K562 (cell line): ENCODE measurements around the gene ADGRE3. TPM values are rescaled to one million over a fixed set of nuclear protein-coding genes. Genes with fewer than 3 reads are reported as not detected.

ENCODE experiments used
- ATAC-seq: fragments of 200-7000 bp; cut with Tn5 transposase; 3 replicates; pipeline ENCODE4 v1.9.1; 2020; ENCODE audit warnings: moderate library complexity
- BruUV-seq: library from RNA; stranded (reverse); fragments of 400-500 nt; replicated peaks from 2 replicates; lab custom pipeline; 2021; lab: Mats Ljungman, UMichigan
- CTCF ChIA-PET: fragments of 300-600 bp; formaldehyde crosslinking; extraction: SDS; loops from one replicate; lab custom pipeline; 2021; ENCODE audit warnings: low intra/inter-chr PET ratio; lab: Yijun Ruan, JAX
- POLR2A ChIA-PET: fragments of 300-600, 350-650 bp; sonication (Branson Sonifier 250); formaldehyde crosslinking; extraction: SDS; loops from one replicate; lab custom pipeline; 2021; ENCODE audit warnings: antibody characterized with exemption, inconsistent platforms; lab: Yijun Ruan, JAX
- DNase-seq, 4 experiments: peaks; one replicate each; pipeline versions ENCODE4 v3.0.0 to v3.0.0-alpha.2; 2011 to 2018; ENCODE audit warnings: low spot score in 3 of 4, mixed read lengths in 3 of 4; ENCODE audit errors: extremely low read depth in 1 of 4
- FAIRE-seq: peaks from 2 replicates; lab custom pipeline; 2011; peaks lifted over from hg19 to GRCh38; lab: Jason Lieb, UNC
- H2AFZ ChIP-seq: 2 replicates; pipeline ENCODE4 v1.6.0; 2011; ENCODE audit warnings: low read depth, low read length, control low read depth, inconsistent platforms
- H3K27ac ChIP-seq: fragments of 200-600 bp; 3 replicates; pipeline ENCODE4 v1.8.0; 2011; ENCODE audit warnings: low read depth, mild to moderate bottlenecking, control low read depth, inconsistent platforms, low read length, moderate library complexity, mixed read lengths; ENCODE audit errors: extremely low read depth
- H3K27me3 ChIP-seq, 2 experiments: fragments of 300-600 bp in 1 of 2; 2 replicates in 1 of 2; 3 replicates in 1 of 2; pipeline versions ENCODE4 v1.6.0 to v1.8.0; 2011; ENCODE audit warnings: inconsistent platforms in 2 of 2, low read length in 2 of 2, mild to moderate bottlenecking in 1 of 2, mixed read lengths in 1 of 2, moderate library complexity in 1 of 2; ENCODE audit not compliant: control insufficient read depth in 2 of 2, insufficient read depth in 2 of 2
- H3K36me3 ChIP-seq: fragments of 300-600 bp; 3 replicates; pipeline ENCODE4 v1.8.0; 2011; ENCODE audit warnings: mild to moderate bottlenecking, low read length, inconsistent platforms; ENCODE audit not compliant: control insufficient read depth, insufficient read depth
- H3K4me1 ChIP-seq, 2 experiments: fragments of 200-600 bp in 1 of 2; replicated peaks in 1 of 2; 2 replicates in 1 of 2; 3 replicates in 1 of 2; pipeline versions ENCODE4 v1.5.1 to v1.8.0; 2011; ENCODE audit warnings: inconsistent platforms in 2 of 2, low read length in 2 of 2, mild to moderate bottlenecking in 1 of 2, mixed read lengths in 1 of 2, moderate library complexity in 1 of 2; ENCODE audit not compliant: control insufficient read depth in 2 of 2, insufficient read depth in 2 of 2
- H3K4me2 ChIP-seq: 2 replicates; pipeline ENCODE4 v1.6.1; 2011; ENCODE audit warnings: low read length, control low read depth, inconsistent platforms, mixed read lengths; ENCODE audit not compliant: insufficient read depth
- H3K4me3 ChIP-seq: fragments of 200-600 bp; sonication (generic), shearing (Covaris generic); 2 replicates; pipeline ENCODE4 v1.5.1; 2016; ENCODE audit warnings: control low read depth, inconsistent platforms
- H3K79me2 ChIP-seq: fragments of 200-600 bp; 3 replicates; pipeline ENCODE4 v1.8.0; 2011; ENCODE audit warnings: low read length, inconsistent platforms; ENCODE audit not compliant: control insufficient read depth, insufficient read depth
- H3K9ac ChIP-seq, 2 experiments: 2 replicates each; pipeline versions ENCODE4 v1.6.0 to v1.6.1; 2011; ENCODE audit warnings: low read depth in 2 of 2, low read length in 2 of 2, control low read depth in 1 of 2, inconsistent platforms in 1 of 2, mild to moderate bottlenecking in 1 of 2, mixed read lengths in 1 of 2; ENCODE audit not compliant: insufficient read depth in 1 of 2
- H3K9me1 ChIP-seq: one replicate; pipeline ENCODE4 v1.6.0; 2011; ENCODE audit warnings: inconsistent platforms, mild to moderate bottlenecking, low read length, moderate library complexity; ENCODE audit not compliant: control insufficient read depth, insufficient read depth
- H3K9me3 ChIP-seq: replicated peaks from 2 replicates; pipeline ENCODE4 v1.5.1; 2011; ENCODE audit warnings: low read depth, low read length, inconsistent platforms; ENCODE audit not compliant: control insufficient read depth, insufficient read depth
- H4K20me1 ChIP-seq: replicated peaks from 2 replicates; pipeline ENCODE4 v1.6.1; 2011; ENCODE audit warnings: low read length, inconsistent platforms, mixed read lengths; ENCODE audit not compliant: control insufficient read depth, insufficient read depth
- ARID4B ChIP-seq: sonication (generic); formaldehyde crosslinking; IDR thresholded peaks from 2 replicates; pipeline ENCODE4 v1.8.0; 2022; ENCODE audit warnings: mild to moderate bottlenecking, missing genetic modification reagents
- ARNT ChIP-seq, 2 experiments: fragments of 450-650 bp; IDR thresholded peaks; 2 replicates each; pipeline ENCODE4 v1.6.1; 2016; ENCODE audit warnings: mild to moderate bottlenecking in 1 of 2
- ELF1 ChIP-seq: fragments of 200-800 bp; sonication (Bioruptor generic); IDR thresholded peaks from 2 replicates; pipeline ENCODE4 v1.6.1; 2016; ENCODE audit warnings: missing genetic modification characterization, missing compliant biosample characterization
- ZNF586 ChIP-seq: fragments of 450-650 bp; formaldehyde crosslinking; conservative IDR thresholded peaks from 2 replicates; pipeline ENCODE4 v1.4.0; 2020; ENCODE audit warnings: mild to moderate bottlenecking, moderate library complexity
- WGBS: fragments of 100-300 bp; shearing (Covaris generic); methylation state at CpG from one replicate; pipeline ENCODE4 v1.1.6; 2016; ENCODE audit warnings: low coverage, mixed read lengths; ENCODE audit not compliant: insufficient coverage; ENCODE audit errors: missing lambda C conversion rate; 5-methylcytosine and 5-hydroxymethylcytosine counted together
- in situ Hi-C: fragments of 300-500 bp; cut with MboI; formaldehyde crosslinking; loops from 4 replicates; pipeline ENCODE4 v1.15.0; 2018; ENCODE audit warnings: inconsistent platforms, mixed read lengths
- intact Hi-C: fragments of 100-400 bp; cut with micrococcal nuclease; formaldehyde crosslinking; loops from 2 replicates; pipeline ENCODE4 v1.14.2; 2022
- polyA plus RNA-seq, 8 experiments: library from polyadenylated mRNA; depleted of rRNA in 4 of 8; stranded (reverse) in 5 of 8; unstranded in 3 of 8; fragments of >200 nt; fragmentation: Nextera tagmentation in 2 of 8; fragmentation: Illumina TruSeq in 1 of 8; extraction: Ambion mirVana in 2 of 8; extraction: Trizol in 1 of 8; gene quantifications; 2 replicates each; pipeline versions ENCODE4 v1.2.1 to v1.2.3, GENCODE V29; 2011 to 2014; ENCODE audit warnings: inconsistent platforms in 1 of 8, missing spikeins in 1 of 8
- total RNA-seq, 7 experiments: library from RNA; depleted of rRNA in 6 of 7; stranded (reverse); fragments of >200 nt in 6 of 7; fragmentation: Illumina TruSeq in 2 of 7; extraction: Trizol in 2 of 7; gene quantifications; 2 replicates each; pipeline versions ENCODE4 v1.2.1 to v1.2.3, GENCODE V29; 2011 to 2021; ENCODE audit warnings: low replicate concordance in 1 of 7

ADGRE3 gene
- total and polyA plus RNA-seq, 9 of the 15 experiments (the other 6 are each of a cell fraction or from before 2014, with no cell fraction given), result not detected

- no peak overlapping the region for H3K27ac ChIP-seq
- no peaks in the 10 kb centered on the region for H3K36me3 ChIP-seq
- CTCF ChIA-PET, result no interaction called here
- no peak for ATAC-seq
- no peaks in the 10 kb centered on the region for H3K9me3 ChIP-seq
- no peak for FAIRE-seq
- H3K9ac ChIP-seq, result no peak overlapping the region
- in situ Hi-C loops, result no loop called here
- no peak overlapping the region for H3K4me3 ChIP-seq
- WGBS, result 2% methylated on average over 7 of the region's 7 CpGs
- no peak overlapping the region for H2AFZ ChIP-seq
- H4K20me1 ChIP-seq, result no peaks in the 10 kb centered on the region
- TF ChIP-seq ARID4B (CRISPR knock-in tag) (no peak), ELF1 (no peak), ZNF586 (CRISPR knock-in tag) (no peak), ARNT (IDR thresholded peaks at IDR 0.05) (peak in 1 of 2 experiments; percentile 94; a peak in 2 of 4 replicates)
- TF ChIP-seq, all 486 proteins: peak for 1
- Histone ChIP-seq H3K4me2 (no peak overlapping the region), H3K27me3 (peaks cover 12 to 24% of the 10 kb centered on the region in 2 experiments), H3K79me2 (no peaks in the 10 kb centered on the region), H3K9me1 (no peaks in the 10 kb centered on the region), H3K4me1 (no peaks in the 10 kb centered on the region)
- BruUV-seq, result no TSS peak
- intact Hi-C loops, result no loop called here
- no peak for DNase-seq
- POLR2A ChIA-PET, result interaction anchor here (0.6 kb wide), 2 partner anchors 25 to 81 kb away, joined by 3 to 4 read pairs; no protein-coding TSS in a partner anchor
These were observed 19.7 kb downstream of the ADGRE3 start for GRCh38 chr19:14654786-14655560.
